Astrocyte of the cerebellum (primary cell): ENCODE data around the gene EIF4G3.
"Not testable (repeated sequence)": the region's sequence is repeated elsewhere in the genome, so short reads cannot be mapped to it uniquely, and the experiment has no call there.

Experiments
- DNase-seq: peaks from one replicate; pipeline ENCODE4 v3.0.0-alpha.2; 2011; ENCODE audit warnings: low read depth
- H3K4me3 ChIP-seq: 2 replicates; pipeline ENCODE4 v1.5.1; 2011; ENCODE audit warnings: mild to moderate bottlenecking, low read depth, low read length, moderate library complexity
- CTCF ChIP-seq: IDR thresholded peaks from 2 replicates; pipeline ENCODE4 v1.5.1; 2012; ENCODE audit warnings: low read length, low read depth, moderate library complexity, mild to moderate bottlenecking; ENCODE audit errors: missing control alignments
- in situ Hi-C: cut with HindIII; loops from 2 replicates; pipeline ENCODE4 v1.10.0; 2017; ENCODE audit warnings: low sequenced_read_pairs

Gene EIF4G3

GRCh38 chr1:20928146-20928545 is 248.6 kb downstream of the EIF4G3 start:
- DNase-seq = no peak
- TF ChIP-seq CTCF = no peak
- in situ Hi-C loops = no loop called here
- H3K4me3 ChIP-seq = no peak overlapping the region

GRCh38 chr1:20921285-20921684 is 255.4 kb downstream of the EIF4G3 start:
- DNase-seq = no peak
- in situ Hi-C loops = no loop called here

GRCh38 chr1:20913242-20913641 is 263.5 kb downstream of the EIF4G3 start:
- TF ChIP-seq CTCF = no peak
- in situ Hi-C loops = no loop called here
- H3K4me3 ChIP-seq = no peak overlapping the region
- DNase-seq = no peak

More at GRCh38 chr1:20921285-20921684, 255.4 kb downstream of the EIF4G3 start:
- no peak overlapping the region for H3K4me3 ChIP-seq
- no peak for TF ChIP-seq CTCF

- DNase-seq, in situ Hi-C loops, H3K4me3 ChIP-seq: not testable (repeated sequence)
Observed at GRCh38 chr1:20907526-20907925, 269.2 kb downstream of the EIF4G3 start.

GRCh38 chr1:20903437-20903836 is 273.3 kb downstream of the EIF4G3 start:
- in situ Hi-C loops = no loop called here
- no peak for TF ChIP-seq CTCF
- peak; percentile 35 for DNase-seq
- H3K4me3 ChIP-seq = no peak overlapping the region

- in situ Hi-C loops = no loop called here
- no peak overlapping the region for H3K4me3 ChIP-seq
- no peak for TF ChIP-seq CTCF
- DNase-seq = no peak
Observed at GRCh38 chr1:20900056-20900455, 276.6 kb downstream of the EIF4G3 start.

GRCh38 chr1:20899154-20899972 is 277.3 kb downstream of the EIF4G3 start:
- in situ Hi-C loops = no loop called here
- DNase-seq = no peak
- TF ChIP-seq CTCF = no peak
- no peak overlapping the region for H3K4me3 ChIP-seq
